K562 (cell line): Measurements from ENCODE around the gene POLDIP3. TPM values are rescaled to one million over a fixed set of nuclear protein-coding genes. Genes with fewer than 3 reads are reported as not detected.

Experiments used
- AFF4 ChIP-seq: sonication (generic); formaldehyde crosslinking; IDR thresholded peaks from 2 replicates; pipeline ENCODE4 v1.8.0; 2023; ENCODE audit warnings: mild to moderate bottlenecking, missing genetic modification reagents
- ARID1B ChIP-seq: fragments of 450-650 bp; IDR thresholded peaks from 2 replicates; pipeline ENCODE4 v1.6.1; 2016; ENCODE audit warnings: antibody characterized with exemption, mild to moderate bottlenecking, inconsistent platforms
- BHLHE40 ChIP-seq: IDR thresholded peaks from 2 replicates; pipeline ENCODE4 v1.6.1; 2011; ENCODE audit warnings: low read length, improper control_type of control experiment
- BRD4 ChIP-seq: fragments of 200-600 bp; sonication (generic); IDR thresholded peaks from 2 replicates; pipeline ENCODE4 v1.6.1; 2017; ENCODE audit warnings: inconsistent platforms
- GABPA ChIP-seq: fragments of 200-800 bp; sonication (Bioruptor generic); conservative IDR thresholded peaks from 2 replicates; pipeline ENCODE4 v1.6.1; 2016; ENCODE audit warnings: low read depth, missing genetic modification characterization, missing compliant biosample characterization
- HOXB6 ChIP-seq: fragments of 250-450 bp; sonication (Bioruptor Pico); IDR thresholded peaks from 2 replicates; pipeline ENCODE4 v1.5.1; 2022; ENCODE audit warnings: mild to moderate bottlenecking, borderline replicate concordance
- NCOR1 ChIP-seq: fragments of 450-650 bp; IDR thresholded peaks from 2 replicates; pipeline ENCODE4 v1.6.1; 2016; ENCODE audit warnings: mild to moderate bottlenecking, moderate library complexity
- RERE ChIP-seq: sonication (generic); formaldehyde crosslinking; IDR thresholded peaks from 2 replicates; pipeline ENCODE4 v1.8.0; 2023; ENCODE audit warnings: missing genetic modification reagents, mild to moderate bottlenecking, borderline replicate concordance
- SIX5 ChIP-seq, 2 experiments: IDR thresholded peaks; 2 replicates each; pipeline ENCODE4 v1.6.1; 2011; ENCODE audit warnings: low read length in 2 of 2, borderline replicate concordance in 1 of 2, low read depth in 1 of 2, mild to moderate bottlenecking in 1 of 2, moderate library complexity in 1 of 2; ENCODE audit not compliant: insufficient read depth in 1 of 2
- SOX6 ChIP-seq: fragments of 450-650 bp; IDR thresholded peaks from 2 replicates; pipeline ENCODE4 v1.6.1; 2014; ENCODE audit warnings: mild to moderate bottlenecking
- TAL1 ChIP-seq: fragments of 450-650 bp; IDR thresholded peaks from 2 replicates; pipeline ENCODE4 v1.6.1; 2016; ENCODE audit warnings: mild to moderate bottlenecking
- TGIF2 ChIP-seq: sonication (generic); formaldehyde crosslinking; IDR thresholded peaks from 2 replicates; pipeline ENCODE4 v1.8.1; 2022; ENCODE audit warnings: mild to moderate bottlenecking, missing genetic modification reagents, moderate library complexity
- ZKSCAN3 ChIP-seq: fragments of 250-450 bp; sonication (Bioruptor Pico); IDR thresholded peaks from 2 replicates; pipeline ENCODE4 v1.4.0; 2020
- ZNF146 ChIP-seq: IDR thresholded peaks from one replicate; pipeline ENCODE4 v1.6.1; 2018; ENCODE audit warnings: missing compliant biosample characterization; ENCODE audit not compliant: unreplicated experiment
- ZNF551 ChIP-seq: fragments of 250-450 bp; sonication (Bioruptor Pico); IDR thresholded peaks from 2 replicates; pipeline ENCODE4 v1.5.0; 2021; ENCODE audit warnings: mild to moderate bottlenecking, moderate library complexity
- polyA plus RNA-seq, 8 experiments: library from polyadenylated mRNA; depleted of rRNA in 4 of 8; stranded (reverse) in 5 of 8; unstranded in 3 of 8; fragments of >200 nt; fragmentation: Nextera tagmentation in 2 of 8; fragmentation: Illumina TruSeq in 1 of 8; extraction: Ambion mirVana in 2 of 8; extraction: Trizol in 1 of 8; gene quantifications; 2 replicates each; pipeline versions ENCODE4 v1.2.1 to v1.2.3, GENCODE V29; 2011 to 2014; ENCODE audit warnings: inconsistent platforms in 1 of 8, missing spikeins in 1 of 8
- total RNA-seq, 7 experiments: library from RNA; depleted of rRNA in 6 of 7; stranded (reverse); fragments of >200 nt in 6 of 7; fragmentation: Illumina TruSeq in 2 of 7; extraction: Trizol in 2 of 7; gene quantifications; 2 replicates each; pipeline versions ENCODE4 v1.2.1 to v1.2.3, GENCODE V29; 2011 to 2021; ENCODE audit warnings: low replicate concordance in 1 of 7
- TF ChIP-seq, protein P1 (sequence below): fragments of 250-450 bp; sonication (Bioruptor Pico); IDR thresholded peaks from 2 replicates; pipeline ENCODE4 v1.8.0; 2022; ENCODE audit warnings: moderate library complexity, mild to moderate bottlenecking, inconsistent platforms
- TF ChIP-seq, protein P2 (sequence below): fragments of 250-450 bp; sonication (Bioruptor Pico); IDR thresholded peaks from 2 replicates; pipeline ENCODE4 v1.6.1; 2021; ENCODE audit warnings: mild to moderate bottlenecking

The POLDIP3 gene
- total and polyA plus RNA-seq, 9 of the 15 experiments (the other 6 are each of a cell fraction or from before 2014, with no cell fraction given) = 14.3 to 53.0 (median 26.3) TPM

DNA sequence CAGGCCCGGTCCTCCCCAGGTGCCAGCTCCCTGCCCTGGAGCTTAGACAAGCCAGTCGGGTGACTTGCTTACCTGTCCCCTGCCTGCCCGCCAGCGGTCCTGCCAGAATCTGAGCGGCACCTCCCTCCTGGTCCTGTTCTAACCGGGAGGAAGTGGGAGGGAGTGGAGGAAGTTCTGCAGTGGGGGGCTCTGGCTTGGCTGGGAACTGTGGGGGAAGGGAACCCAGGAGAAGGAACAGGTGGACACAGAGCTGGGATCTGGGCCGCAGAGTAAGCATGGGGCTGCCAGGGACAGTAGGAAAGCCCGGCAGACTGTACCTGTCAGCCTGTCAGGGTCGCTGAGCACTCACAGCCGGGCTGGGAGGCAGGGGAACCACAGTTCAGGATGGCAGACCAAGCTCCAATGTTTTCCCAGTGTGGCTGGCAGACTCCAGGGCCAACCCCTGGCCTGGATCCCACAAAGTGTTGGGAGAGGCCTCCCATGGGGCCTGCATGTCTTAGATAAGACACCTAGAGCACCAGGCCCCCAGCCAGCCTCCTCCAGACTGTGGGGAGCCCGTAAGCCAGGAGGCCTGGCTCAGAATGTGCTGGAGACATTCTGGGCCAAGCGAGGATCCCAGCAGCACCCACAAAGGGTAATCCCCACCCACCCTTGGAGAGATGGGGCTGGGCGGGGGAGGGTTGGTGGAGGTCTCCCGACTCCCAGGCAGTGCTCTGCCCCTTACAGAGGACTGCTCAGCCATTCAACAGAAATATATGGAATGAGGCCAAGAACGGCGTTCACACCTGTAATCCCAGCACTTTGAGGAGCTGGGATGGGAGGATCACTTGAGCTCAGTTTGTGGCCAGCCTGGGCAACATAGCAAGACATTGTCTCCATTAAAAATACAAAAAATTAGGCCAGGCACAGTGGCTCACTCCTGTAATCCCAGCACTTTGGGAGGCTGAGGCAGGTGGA, 32.2 kb upstream of the POLDIP3 start (continued):
- peak; percentile 70 for TF ChIP-seq TAL1
- no peak for TF ChIP-seq BRD4
- peak; percentile 58 for TF ChIP-seq NCOR1
- no peak for TF ChIP-seq ZKSCAN3 (CRISPR knock-in tag)
- TF ChIP-seq, protein P1, sequence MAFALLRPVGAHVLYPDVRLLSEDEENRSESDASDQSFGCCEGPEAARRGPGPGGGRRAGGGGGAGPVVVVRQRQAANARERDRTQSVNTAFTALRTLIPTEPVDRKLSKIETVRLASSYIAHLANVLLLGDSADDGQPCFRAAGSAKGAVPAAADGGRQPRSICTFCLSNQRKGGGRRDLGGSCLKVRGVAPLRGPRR (CRISPR knock-in tag) = no peak
- peak; percentile 88 for TF ChIP-seq ARID1B
- no peak for TF ChIP-seq HOXB6
- TF ChIP-seq ZNF551 (CRISPR knock-in tag) = no peak
- no peak for TF ChIP-seq BHLHE40
- TF ChIP-seq SOX6 = 0 out of 2 replicates have a peak, but pooled peaks have one; percentile 26
- TF ChIP-seq, protein P2, sequence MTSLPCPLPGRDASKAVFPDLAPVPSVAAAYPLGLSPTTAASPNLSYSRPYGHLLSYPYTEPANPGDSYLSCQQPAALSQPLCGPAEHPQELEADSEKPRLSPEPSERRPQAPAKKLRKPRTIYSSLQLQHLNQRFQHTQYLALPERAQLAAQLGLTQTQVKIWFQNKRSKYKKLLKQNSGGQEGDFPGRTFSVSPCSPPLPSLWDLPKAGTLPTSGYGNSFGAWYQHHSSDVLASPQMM = no peak
- no peak for TF ChIP-seq TGIF2 (CRISPR knock-in tag)
- TF ChIP-seq SIX5 (IDR thresholded peaks at IDR 0.05; ENCODE audit: borderline replicate concordance in 1 of 2, insufficient read depth in 1 of 2, low read depth in 1 of 2, low read length in 2 of 2) = no peak
- no peak for TF ChIP-seq ZNF146 (CRISPR knock-in tag)
- TF ChIP-seq GABPA (tag) = no peak
- no peak for TF ChIP-seq RERE
- TF ChIP-seq AFF4 = no peak
